Neutrophil (primary cell): ENCODE data around the gene PRPF38B.

Experiments used
- H3K27ac ChIP-seq: fragments of 200-600 bp; sonication (generic); 2 replicates; pipeline ENCODE4 v1.5.1; 2016; ENCODE audit warnings: mild to moderate bottlenecking, moderate library complexity
- H3K27me3 ChIP-seq: fragments of 200-600 bp; sonication (generic); 2 replicates; pipeline ENCODE4 v1.6.0; 2016; ENCODE audit warnings: mild to moderate bottlenecking
- H3K36me3 ChIP-seq: fragments of 200-600 bp; sonication (generic); 2 replicates; pipeline ENCODE4 v1.5.1; 2017
- H3K4me1 ChIP-seq, 2 experiments: fragments of 200-600 bp in 1 of 2; sonication (generic) in 1 of 2; 1 replicate in 1 of 2; 2 replicates in 1 of 2; pipeline versions ENCODE4 v1.5.1 to v1.6.1; 2013 to 2016; ENCODE audit warnings: low read depth in 1 of 2, low read length in 1 of 2, mild to moderate bottlenecking in 1 of 2, moderate library complexity in 1 of 2; ENCODE audit not compliant: control insufficient read depth in 1 of 2, insufficient read depth in 1 of 2
- H3K4me3 ChIP-seq, 2 experiments: fragments of 200-600 bp in 1 of 2; sonication (generic) in 1 of 2; 1 replicate in 1 of 2; 2 replicates in 1 of 2; pipeline ENCODE4 v1.5.1; 2013 to 2016; ENCODE audit warnings: low read depth in 1 of 2, low read length in 1 of 2, mild to moderate bottlenecking in 1 of 2, moderate library complexity in 1 of 2
- H3K9me3 ChIP-seq: fragments of 200-600 bp; sonication (generic); 2 replicates; pipeline ENCODE4 v1.5.1; 2016
- TF ChIP-seq, protein P1 (sequence below): fragments of 200-600 bp; sonication (generic); IDR thresholded peaks from 2 replicates; pipeline ENCODE4 v1.5.1; 2016; ENCODE audit warnings: antibody characterized with exemption

The PRPF38B gene

DNA sequence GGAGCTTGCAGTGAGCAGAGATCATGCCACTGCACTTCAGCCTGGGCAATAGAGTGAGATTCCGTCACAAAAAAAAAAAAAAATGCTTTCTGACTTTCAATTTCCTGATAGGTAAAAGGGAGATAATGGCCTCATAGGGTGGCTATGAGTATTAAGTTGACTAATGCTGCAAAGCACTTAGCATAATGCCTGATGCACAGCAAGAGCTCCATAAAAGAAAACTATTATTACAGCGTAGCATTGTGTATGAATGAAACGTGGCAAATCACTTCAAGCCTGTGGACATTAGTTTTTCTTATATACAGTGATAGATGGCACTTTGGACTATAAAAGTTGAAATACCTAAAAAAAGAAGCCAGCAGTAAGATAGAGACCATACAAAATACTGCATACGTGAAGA, 37.4 kb downstream of the PRPF38B start:
- H3K36me3 ChIP-seq: no peaks in the 10 kb centered on the region
- TF ChIP-seq, protein P1, sequence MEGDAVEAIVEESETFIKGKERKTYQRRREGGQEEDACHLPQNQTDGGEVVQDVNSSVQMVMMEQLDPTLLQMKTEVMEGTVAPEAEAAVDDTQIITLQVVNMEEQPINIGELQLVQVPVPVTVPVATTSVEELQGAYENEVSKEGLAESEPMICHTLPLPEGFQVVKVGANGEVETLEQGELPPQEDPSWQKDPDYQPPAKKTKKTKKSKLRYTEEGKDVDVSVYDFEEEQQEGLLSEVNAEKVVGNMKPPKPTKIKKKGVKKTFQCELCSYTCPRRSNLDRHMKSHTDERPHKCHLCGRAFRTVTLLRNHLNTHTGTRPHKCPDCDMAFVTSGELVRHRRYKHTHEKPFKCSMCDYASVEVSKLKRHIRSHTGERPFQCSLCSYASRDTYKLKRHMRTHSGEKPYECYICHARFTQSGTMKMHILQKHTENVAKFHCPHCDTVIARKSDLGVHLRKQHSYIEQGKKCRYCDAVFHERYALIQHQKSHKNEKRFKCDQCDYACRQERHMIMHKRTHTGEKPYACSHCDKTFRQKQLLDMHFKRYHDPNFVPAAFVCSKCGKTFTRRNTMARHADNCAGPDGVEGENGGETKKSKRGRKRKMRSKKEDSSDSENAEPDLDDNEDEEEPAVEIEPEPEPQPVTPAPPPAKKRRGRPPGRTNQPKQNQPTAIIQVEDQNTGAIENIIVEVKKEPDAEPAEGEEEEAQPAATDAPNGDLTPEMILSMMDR: no peak

DNA sequence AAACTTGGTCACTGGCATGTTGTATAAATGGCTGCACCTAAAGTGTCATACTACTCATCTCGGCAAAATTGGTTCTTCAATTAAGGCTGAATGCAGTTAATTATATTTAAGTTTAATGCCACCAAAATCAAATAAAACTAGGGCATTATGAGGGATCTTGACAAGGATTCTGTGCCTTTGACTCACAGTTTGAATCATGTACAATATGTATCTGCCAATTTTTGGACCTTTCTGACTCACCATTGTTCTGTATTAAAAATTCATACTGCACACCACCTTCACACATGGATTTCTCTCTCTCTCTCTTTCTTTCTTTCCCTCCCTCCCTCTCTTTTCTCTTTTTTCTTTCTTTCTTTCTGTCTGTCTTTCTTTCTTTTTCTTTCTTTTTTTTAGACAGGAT, 40.3 kb downstream of the PRPF38B start:
- Histone ChIP-seq H3K9me3 (no peaks in the 10 kb centered on the region), H3K4me1 (no peaks in the 10 kb centered on the region), H3K27me3 (peaks cover 12% of the 10 kb centered on the region), H3K4me3 (no peak overlapping the region), H3K27ac (no peak overlapping the region), H3K36me3 (no peaks in the 10 kb centered on the region)
- TF ChIP-seq, protein P1: no peak

More for the DNA sequence above, 37.4 kb downstream of the PRPF38B start:
- Histone ChIP-seq H3K4me3 (no peak overlapping the region), H3K27me3 (peaks cover 2% of the 10 kb centered on the region), H3K9me3 (no peaks in the 10 kb centered on the region), H3K4me1 (no peaks in the 10 kb centered on the region), H3K27ac (no peak overlapping the region)

DNA sequence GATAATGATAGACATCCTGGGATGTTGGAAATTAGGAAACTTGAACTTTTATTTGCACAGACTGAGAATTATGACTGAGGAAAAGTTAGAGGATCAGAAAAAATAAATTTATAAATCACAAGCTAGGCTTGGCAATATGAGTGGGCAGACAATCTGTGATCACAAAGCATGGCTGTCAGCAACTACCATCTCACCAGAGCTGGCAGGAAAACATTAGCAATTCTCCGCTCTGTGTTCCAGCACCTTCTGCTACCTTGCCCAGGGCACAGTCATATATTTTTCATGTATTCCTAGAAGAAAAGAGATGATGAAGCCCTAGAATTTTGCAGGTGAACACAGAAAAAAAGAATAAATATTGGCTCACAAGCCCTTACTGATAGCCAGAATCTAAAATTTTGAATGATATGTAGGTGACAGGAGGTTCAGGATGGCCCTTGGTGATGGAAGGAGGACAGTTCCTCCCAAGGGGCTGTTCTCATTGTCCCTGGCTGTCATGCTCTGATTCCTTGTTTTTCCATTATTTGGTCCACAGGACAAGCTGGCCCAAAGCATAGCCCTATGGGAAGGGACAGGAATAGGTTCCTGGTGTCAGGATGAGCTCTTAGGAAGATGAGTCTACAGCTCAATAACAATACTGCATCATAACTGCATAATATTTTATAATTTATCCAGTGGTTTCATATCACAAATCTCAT, 42.2 kb downstream of the PRPF38B start:
- H3K36me3 ChIP-seq: no peaks in the 10 kb centered on the region

DNA sequence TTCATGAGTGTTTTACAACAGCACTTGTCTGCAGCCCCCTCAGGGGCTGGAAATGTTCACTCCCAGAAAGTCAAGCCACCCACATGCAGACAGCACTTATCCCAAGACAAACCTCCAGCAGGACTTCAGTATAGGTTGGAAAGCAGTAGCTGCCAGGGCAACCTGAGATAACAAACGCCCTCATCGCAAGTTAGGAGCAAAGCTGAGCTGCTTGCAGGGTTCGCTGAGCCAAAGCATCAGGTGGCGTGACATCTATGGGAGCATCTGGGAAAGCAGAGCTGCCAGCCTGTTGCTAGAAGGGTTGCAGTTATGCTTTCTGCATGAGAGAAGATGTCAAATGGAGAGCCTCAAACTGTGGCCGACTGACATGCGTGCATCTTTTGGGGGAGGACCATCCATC, 50.1 kb downstream of the PRPF38B start:
- H3K27ac ChIP-seq: no peak overlapping the region
- peaks cover 6 to 10% of the 10 kb centered on the region in 2 experiments for H3K4me1 ChIP-seq
- H3K36me3 ChIP-seq: no peaks in the 10 kb centered on the region
- H3K27me3 ChIP-seq: peaks cover 4% of the 10 kb centered on the region
- H3K9me3 ChIP-seq: no peaks in the 10 kb centered on the region
- TF ChIP-seq, protein P1: no peak
- H3K4me3 ChIP-seq: no peak overlapping the region

More for the DNA sequence above, 42.2 kb downstream of the PRPF38B start:
- TF ChIP-seq, protein P1: no peak
- no peak overlapping the region for H3K27ac ChIP-seq
- no peaks in the 10 kb centered on the region for H3K4me1 ChIP-seq
- peaks cover 15% of the 10 kb centered on the region for H3K27me3 ChIP-seq
- no peaks in the 10 kb centered on the region for H3K9me3 ChIP-seq
- H3K4me3 ChIP-seq: no peak overlapping the region

DNA sequence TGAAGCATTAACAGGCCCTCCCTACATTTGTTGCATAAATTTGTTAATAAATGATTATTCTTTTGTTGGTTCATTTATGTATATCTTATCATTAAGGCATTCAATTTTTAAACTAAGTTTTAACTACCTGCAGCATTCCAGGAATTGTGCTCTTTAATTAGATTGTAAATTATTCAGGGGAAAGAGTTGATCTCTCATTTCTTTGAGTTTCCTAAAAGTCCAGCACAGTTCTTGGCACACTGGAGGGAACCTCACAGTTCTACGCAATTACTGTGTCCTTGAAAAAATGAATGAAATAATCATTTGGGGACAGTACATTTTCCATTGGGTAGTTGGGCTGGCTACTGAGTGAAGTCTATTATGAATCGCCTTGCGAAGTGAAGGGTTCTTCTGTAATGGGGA, 53.9 kb downstream of the PRPF38B start:
- TF ChIP-seq, protein P1: no peak
- Histone ChIP-seq H3K27ac (peak overlapping the region; percentile 98), H3K27me3 (no peaks in the 10 kb centered on the region), H3K4me1 (peaks cover 16 to 35% of the 10 kb centered on the region in 2 experiments), H3K9me3 (no peaks in the 10 kb centered on the region), H3K36me3 (no peaks in the 10 kb centered on the region), H3K4me3 (peak overlapping the region; percentile 92 to 95)
